ENCODE results near the gene CELF4. TPM values are rescaled to one million over a fixed set of nuclear protein-coding genes. Genes with fewer than 3 reads are reported as not detected.

Gene CELF4
- total RNA-seq, 2 donors from 2014 or later, result 0.22 to 3.9 TPM

DNA sequence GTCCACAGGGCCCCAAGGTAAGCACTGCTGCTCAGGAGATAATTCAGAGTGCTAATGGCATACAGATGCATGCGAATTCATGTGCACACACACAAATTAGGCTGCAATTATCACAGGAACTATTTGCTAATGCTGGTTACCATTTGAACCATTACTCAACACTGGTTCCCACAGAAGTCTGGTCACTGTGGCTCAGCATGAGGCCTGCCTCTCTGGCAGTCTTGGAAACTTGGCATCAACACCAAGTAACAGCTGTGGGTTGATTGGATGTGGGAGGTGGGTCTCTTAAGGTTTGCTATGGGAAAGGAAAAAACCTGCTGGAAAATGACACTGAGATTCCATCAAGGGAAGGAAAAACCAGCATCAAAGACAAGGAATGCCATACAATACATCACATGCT, 105.0 kb downstream of the CELF4 start:
- TF ChIP-seq, protein P1, sequence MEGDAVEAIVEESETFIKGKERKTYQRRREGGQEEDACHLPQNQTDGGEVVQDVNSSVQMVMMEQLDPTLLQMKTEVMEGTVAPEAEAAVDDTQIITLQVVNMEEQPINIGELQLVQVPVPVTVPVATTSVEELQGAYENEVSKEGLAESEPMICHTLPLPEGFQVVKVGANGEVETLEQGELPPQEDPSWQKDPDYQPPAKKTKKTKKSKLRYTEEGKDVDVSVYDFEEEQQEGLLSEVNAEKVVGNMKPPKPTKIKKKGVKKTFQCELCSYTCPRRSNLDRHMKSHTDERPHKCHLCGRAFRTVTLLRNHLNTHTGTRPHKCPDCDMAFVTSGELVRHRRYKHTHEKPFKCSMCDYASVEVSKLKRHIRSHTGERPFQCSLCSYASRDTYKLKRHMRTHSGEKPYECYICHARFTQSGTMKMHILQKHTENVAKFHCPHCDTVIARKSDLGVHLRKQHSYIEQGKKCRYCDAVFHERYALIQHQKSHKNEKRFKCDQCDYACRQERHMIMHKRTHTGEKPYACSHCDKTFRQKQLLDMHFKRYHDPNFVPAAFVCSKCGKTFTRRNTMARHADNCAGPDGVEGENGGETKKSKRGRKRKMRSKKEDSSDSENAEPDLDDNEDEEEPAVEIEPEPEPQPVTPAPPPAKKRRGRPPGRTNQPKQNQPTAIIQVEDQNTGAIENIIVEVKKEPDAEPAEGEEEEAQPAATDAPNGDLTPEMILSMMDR (IDR thresholded peaks at IDR 0.05), result no peak
- Histone ChIP-seq H3K4me3 (no peak overlapping the region), H3K27ac (no peak overlapping the region)

DNA sequence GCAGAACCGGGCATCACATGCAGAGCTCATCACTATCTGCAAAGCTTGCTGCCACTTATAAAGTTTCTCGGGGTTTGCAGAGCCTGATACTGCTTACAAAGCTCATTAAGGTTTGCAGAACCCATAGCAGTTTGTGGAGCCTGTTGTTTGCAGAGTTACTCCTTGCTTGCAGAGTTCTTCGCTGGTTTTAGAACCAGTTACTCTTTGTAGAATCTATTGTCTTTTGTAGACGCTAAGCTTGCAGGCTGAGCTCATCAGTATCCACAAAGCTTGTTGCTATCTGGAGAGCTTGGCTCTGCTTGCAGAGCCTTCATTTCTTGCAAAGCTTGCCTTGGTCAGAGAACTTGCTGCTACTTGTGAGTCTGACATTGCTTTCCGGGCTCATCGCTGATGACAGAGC, 106.9 kb downstream of the CELF4 start:
- Histone ChIP-seq H3K36me3 (no peaks in the 10 kb centered on the region), H3K27me3 (no peaks in the 10 kb centered on the region), H3K4me1 (no peaks in the 10 kb centered on the region), H3K4me3 (no peak overlapping the region), H3K27ac (no peak overlapping the region), H3K9me3 (no peaks in the 10 kb centered on the region)
- TF ChIP-seq, protein P1 (IDR thresholded peaks at IDR 0.05), result no peak
- no peak for DNase-seq (ENCODE audit: low spot score)

More for the DNA sequence above, 105.0 kb downstream of the CELF4 start:
- Histone ChIP-seq H3K9me3 (no peaks in the 10 kb centered on the region), H3K36me3 (no peaks in the 10 kb centered on the region), H3K27me3 (no peaks in the 10 kb centered on the region), H3K4me1 (no peaks in the 10 kb centered on the region)
- DNase-seq (ENCODE audit: low spot score), result no peak

DNA sequence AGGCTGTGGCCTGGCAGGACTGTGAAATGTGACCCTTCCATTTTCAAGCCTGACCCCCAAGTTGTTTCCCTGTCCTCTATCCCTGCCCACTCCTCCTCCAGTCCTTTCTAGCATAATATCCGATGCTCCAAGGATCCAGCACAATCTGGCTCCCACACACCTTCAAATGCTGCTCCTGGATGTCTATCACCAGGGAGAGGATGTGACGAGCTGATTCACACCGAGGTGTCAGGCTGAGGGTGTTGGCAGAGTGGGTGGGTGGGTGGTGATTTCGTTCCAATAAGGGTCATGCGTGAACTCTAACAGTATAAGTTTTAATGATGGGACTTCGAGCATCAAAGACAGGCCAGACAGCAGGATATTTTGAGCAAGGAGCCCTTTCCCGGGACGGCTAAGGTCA, 107.8 kb downstream of the CELF4 start:
- H3K27ac ChIP-seq, result no peak overlapping the region
- H3K4me1 ChIP-seq, result peaks cover 0 to 2% of the 10 kb centered on the region in 2 donors
- no peaks in the 10 kb centered on the region for H3K27me3 ChIP-seq
- H3K4me3 ChIP-seq, result no peak overlapping the region
- H3K36me3 ChIP-seq, result no peaks in the 10 kb centered on the region
- TF ChIP-seq, protein P1 (IDR thresholded peaks at IDR 0.05), result no peak
- DNase-seq (ENCODE audit: low spot score), result no peak
- H3K9me3 ChIP-seq, result no peaks in the 10 kb centered on the region

DNA sequence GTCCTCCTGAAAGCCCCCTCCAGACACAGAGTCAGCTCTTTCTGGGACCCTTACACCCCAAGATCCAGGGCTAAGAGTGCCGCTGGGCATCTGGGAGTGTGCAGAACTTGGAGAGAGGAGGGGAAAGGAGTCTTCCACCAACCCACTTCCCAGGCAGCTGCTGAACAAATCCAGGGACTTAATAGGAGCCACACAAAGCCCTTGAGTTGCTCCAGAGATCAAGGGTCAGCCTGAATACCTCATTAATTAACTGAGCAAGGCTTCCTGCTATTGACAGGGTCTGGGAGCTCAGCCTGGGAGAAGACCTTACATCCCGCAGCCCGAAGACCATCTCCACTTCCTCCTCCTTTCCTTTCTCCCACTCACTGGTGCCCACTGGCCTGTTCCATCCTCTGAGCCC, 108.3 kb downstream of the CELF4 start:
- Histone ChIP-seq H3K4me3 (no peak overlapping the region), H3K27me3 (no peaks in the 10 kb centered on the region), H3K9me3 (no peaks in the 10 kb centered on the region), H3K27ac (no peak overlapping the region), H3K4me1 (peaks cover 0 to 6% of the 10 kb centered on the region in 2 donors), H3K36me3 (no peaks in the 10 kb centered on the region)
- DNase-seq (ENCODE audit: low spot score), result no peak
- TF ChIP-seq, protein P1 (IDR thresholded peaks at IDR 0.05), result no peak

DNA sequence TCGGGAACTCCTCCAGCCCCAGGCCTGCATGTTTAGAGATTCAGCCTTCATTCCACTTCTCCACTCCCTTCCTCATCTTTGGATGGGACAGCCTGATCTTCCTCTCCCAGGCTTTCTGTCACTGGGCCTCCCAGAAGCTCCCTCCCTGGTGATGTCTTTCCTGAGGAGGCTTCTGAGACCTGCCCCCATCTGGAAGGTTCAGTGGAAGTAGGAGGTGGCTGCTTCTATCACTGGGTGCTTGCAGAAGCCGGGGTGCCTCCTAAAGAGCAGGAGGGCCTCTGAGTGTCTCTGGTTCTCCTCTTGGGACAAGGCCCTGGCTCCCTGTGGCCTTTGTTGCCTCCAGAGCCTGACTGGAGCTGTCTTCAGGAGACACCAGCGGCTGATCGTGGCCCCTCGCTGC, 108.7 kb downstream of the CELF4 start:
- DNase-seq (ENCODE audit: low spot score), result no peak
- H3K27me3 ChIP-seq, result no peaks in the 10 kb centered on the region
- H3K27ac ChIP-seq, result no peak overlapping the region
- H3K4me1 ChIP-seq, result peaks cover 0 to 9% of the 10 kb centered on the region in 2 donors
- no peak overlapping the region for H3K4me3 ChIP-seq
- H3K36me3 ChIP-seq, result no peaks in the 10 kb centered on the region
- no peaks in the 10 kb centered on the region for H3K9me3 ChIP-seq
- TF ChIP-seq, protein P1 (IDR thresholded peaks at IDR 0.05), result no peak

DNA sequence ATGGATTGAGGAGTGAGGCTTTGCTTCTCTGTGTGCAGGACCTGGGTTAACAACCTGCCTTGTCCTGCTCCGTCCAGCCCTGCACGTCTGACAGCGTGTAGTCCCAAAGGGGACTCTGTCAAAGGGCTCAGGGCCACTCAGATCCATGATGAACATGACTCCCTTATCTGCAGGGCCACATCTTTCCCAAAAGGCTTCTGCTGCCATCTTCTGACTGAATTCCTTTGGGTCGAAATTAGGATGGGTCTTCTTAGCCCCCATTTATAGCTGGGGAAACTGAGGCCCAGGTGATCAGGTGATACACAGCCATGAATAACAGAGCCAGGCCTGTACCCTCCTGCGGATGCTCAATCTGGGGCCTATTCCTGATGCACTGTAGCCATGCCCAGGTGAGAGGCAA, 109.2 kb downstream of the CELF4 start:
- Histone ChIP-seq H3K4me1 (peaks cover 0 to 9% of the 10 kb centered on the region in 2 donors), H3K27me3 (no peaks in the 10 kb centered on the region), H3K36me3 (no peaks in the 10 kb centered on the region), H3K4me3 (no peak overlapping the region), H3K27ac (no peak overlapping the region), H3K9me3 (no peaks in the 10 kb centered on the region)
- TF ChIP-seq, protein P1 (IDR thresholded peaks at IDR 0.05), result no peak
- no peak for DNase-seq (ENCODE audit: low spot score)

Data from right atrium auricular region (tissue), 2 donors.